Mesenchymal stem cell (in vitro differentiated cells and primary cell): ENCODE measurements around the gene KAT8.
A peak's percentile ranks its signal among the peaks of the same experiment; 100 is the strongest.

Experiments
- DNase-seq: peaks from one replicate; pipeline ENCODE4 v3.0.0-alpha.2; 2013
- H2AFZ ChIP-seq: one replicate; pipeline ENCODE4 v1.6.1; 2013; ENCODE audit warnings: low read depth, mild to moderate bottlenecking, control low read depth, inconsistent platforms, low read length, moderate library complexity
- H2AK5ac ChIP-seq: 2 replicates; pipeline ENCODE4 v1.6.1; 2013; ENCODE audit warnings: low read length, moderate library complexity, mild to moderate bottlenecking, inconsistent platforms; ENCODE audit not compliant: severe bottlenecking
- H2BK120ac ChIP-seq: one replicate; pipeline ENCODE4 v1.6.1; 2013; ENCODE audit warnings: low read depth, mild to moderate bottlenecking, inconsistent platforms, low read length, moderate library complexity
- H2BK12ac ChIP-seq, 2 experiments: one replicate each; pipeline ENCODE4 v1.6.1; 2013; ENCODE audit warnings: inconsistent platforms in 2 of 2, low read length in 2 of 2, mild to moderate bottlenecking in 2 of 2, moderate library complexity in 2 of 2, control low read depth in 1 of 2
- H2BK15ac ChIP-seq: one replicate; pipeline ENCODE4 v1.6.1; 2013; ENCODE audit warnings: mild to moderate bottlenecking, low read depth, inconsistent platforms; ENCODE audit not compliant: poor library complexity, severe bottlenecking
- H2BK5ac ChIP-seq: 2 replicates; pipeline ENCODE4 v1.6.1; 2013; ENCODE audit warnings: low read depth, mild to moderate bottlenecking, low read length, control low read depth, inconsistent platforms; ENCODE audit not compliant: poor library complexity, severe bottlenecking
- H3K14ac ChIP-seq, 2 experiments: one replicate each; pipeline ENCODE4 v1.6.1; 2013; ENCODE audit warnings: inconsistent platforms in 2 of 2, low read length in 2 of 2, control low read depth in 1 of 2, mild to moderate bottlenecking in 1 of 2, moderate library complexity in 1 of 2
- H3K18ac ChIP-seq, 2 experiments: one replicate each; pipeline ENCODE4 v1.6.1; 2013; ENCODE audit warnings: inconsistent platforms in 2 of 2, low read length in 2 of 2, control low read depth in 1 of 2, low read depth in 1 of 2, mild to moderate bottlenecking in 1 of 2
- H3K23ac ChIP-seq, 2 experiments: one replicate each; pipeline ENCODE4 v1.6.1; 2013; ENCODE audit warnings: inconsistent platforms in 2 of 2, low read length in 2 of 2, mild to moderate bottlenecking in 2 of 2, moderate library complexity in 2 of 2, control low read depth in 1 of 2
- H3K27ac ChIP-seq: 2 replicates; pipeline ENCODE4 v1.5.1; 2013; ENCODE audit warnings: mild to moderate bottlenecking, moderate library complexity, low read length, control low read depth, inconsistent platforms; ENCODE audit not compliant: poor library complexity, severe bottlenecking
- H3K27me3 ChIP-seq, 2 experiments: 2 replicates each; pipeline versions ENCODE4 v1.6.1 to v1.7.0; 2013; ENCODE audit warnings: low read length in 2 of 2, mild to moderate bottlenecking in 2 of 2, moderate library complexity in 2 of 2, control low read depth in 1 of 2, inconsistent platforms in 1 of 2; ENCODE audit not compliant: control insufficient read depth in 1 of 2, insufficient read depth in 1 of 2
- H3K36me3 ChIP-seq, 2 experiments: 2 replicates each; pipeline versions ENCODE4 v1.6.1 to v1.7.0; 2013; ENCODE audit warnings: low read length in 2 of 2, control low read depth in 1 of 2, inconsistent platforms in 1 of 2, low read depth in 1 of 2, mild to moderate bottlenecking in 1 of 2; ENCODE audit not compliant: insufficient read depth in 2 of 2, control insufficient read depth in 1 of 2
- H3K4ac ChIP-seq, 2 experiments: one replicate each; pipeline ENCODE4 v1.6.1; 2013; ENCODE audit warnings: inconsistent platforms in 2 of 2, low read length in 2 of 2, mild to moderate bottlenecking in 2 of 2, moderate library complexity in 2 of 2, control low read depth in 1 of 2, low read depth in 1 of 2
- H3K4me1 ChIP-seq: 2 replicates; pipeline ENCODE4 v1.6.1; 2013; ENCODE audit warnings: low read depth, low read length, control low read depth; ENCODE audit not compliant: control insufficient read depth, insufficient read depth
- H3K4me2 ChIP-seq: 2 replicates; pipeline ENCODE4 v1.6.1; 2013; ENCODE audit warnings: low read length, mild to moderate bottlenecking, inconsistent platforms; ENCODE audit not compliant: poor library complexity, severe bottlenecking
- H3K4me3 ChIP-seq, 2 experiments: 2 replicates each; pipeline versions ENCODE4 v1.5.1 to v1.7.0; 2013; ENCODE audit warnings: low read length in 2 of 2, mild to moderate bottlenecking in 2 of 2, control low read depth in 1 of 2, low read depth in 1 of 2; ENCODE audit not compliant: insufficient read depth in 1 of 2
- H3K79me1 ChIP-seq: replicated peaks from 2 replicates; pipeline ENCODE4 v1.6.1; 2013; ENCODE audit warnings: mild to moderate bottlenecking, control low read depth, low read length, inconsistent platforms; ENCODE audit not compliant: poor library complexity, severe bottlenecking
- H3K9ac ChIP-seq: 2 replicates; pipeline ENCODE4 v1.7.0; 2013; ENCODE audit warnings: mild to moderate bottlenecking, low read length, moderate library complexity
- H3K9me3 ChIP-seq: 2 replicates; pipeline ENCODE4 v1.7.0; 2013; ENCODE audit warnings: mild to moderate bottlenecking, low read length; ENCODE audit not compliant: control insufficient read depth
- H4K8ac ChIP-seq: one replicate; pipeline ENCODE4 v1.6.1; 2013; ENCODE audit warnings: inconsistent platforms, mild to moderate bottlenecking, low read length, moderate library complexity
- H4K91ac ChIP-seq: one replicate; pipeline ENCODE4 v1.6.1; 2013; ENCODE audit warnings: mild to moderate bottlenecking, low read length, inconsistent platforms
- WGBS: methylation state at CpG from one replicate; pipeline ENCODE4 v1.1.7; 2013; ENCODE audit warnings: mixed read lengths; 5-methylcytosine and 5-hydroxymethylcytosine counted together

The KAT8 gene

DNA sequence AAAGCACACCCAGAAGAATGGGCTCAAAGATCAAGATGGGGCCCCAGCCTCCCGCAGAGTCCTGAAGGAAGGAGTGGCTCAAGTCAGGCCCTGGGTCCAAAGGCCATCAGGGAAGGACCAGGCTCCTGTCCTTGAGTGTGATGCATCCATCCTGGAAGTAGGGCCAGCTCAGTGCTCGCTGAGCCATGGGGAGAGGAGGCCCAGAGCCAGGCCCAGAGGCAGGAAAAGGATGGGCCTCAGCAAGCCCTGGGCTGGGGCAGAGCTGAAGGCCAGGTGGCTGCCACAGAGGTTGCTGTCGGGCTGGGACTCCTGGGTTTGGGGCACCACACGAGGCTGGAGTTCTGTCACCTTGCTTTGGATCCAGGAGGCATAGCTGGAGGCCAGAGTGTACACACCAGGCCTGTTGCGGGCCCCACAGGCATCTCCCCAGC is 14.4 kb downstream of the KAT8 start:
- Histone ChIP-seq H2BK12ac (no peak overlapping the region), H3K4ac (no peak overlapping the region), H3K4me2 (no peak overlapping the region), H2AFZ (no peak overlapping the region), H4K91ac (no peak overlapping the region), H3K9me3 (no peaks in the 10 kb centered on the region), H2AK5ac (no peak overlapping the region), H4K8ac (no peak overlapping the region), H3K18ac (no peak overlapping the region), H2BK120ac (no peak overlapping the region), H3K36me3 (peaks cover 32 to 60% of the 10 kb centered on the region in 2 experiments), H3K79me1 (no peaks in the 10 kb centered on the region), H3K4me3 (no peak overlapping the region), H3K4me1 (peaks cover 4% of the 10 kb centered on the region), H3K23ac (no peak overlapping the region), H2BK5ac (no peak overlapping the region), H3K14ac (no peak overlapping the region), H3K27ac (no peak overlapping the region), H3K27me3 (peaks cover 8 to 13% of the 10 kb centered on the region in 2 experiments), H2BK15ac (no peak overlapping the region), H3K9ac (no peak overlapping the region)
- DNase-seq: no peak
- WGBS: 94% methylated on average over 5 of the region's 5 CpGs

GRCh38 chr16:31132303-31132979 is 15.0 kb downstream of the KAT8 start:
- H3K27ac ChIP-seq: no peak overlapping the region
- H3K4me3 ChIP-seq: no peak overlapping the region
- peaks cover 4% of the 10 kb centered on the region for H3K4me1 ChIP-seq
- no peak overlapping the region for H2BK12ac ChIP-seq
- H4K91ac ChIP-seq: no peak overlapping the region
- H3K4ac ChIP-seq: no peak overlapping the region
- no peak overlapping the region for H3K23ac ChIP-seq
- H4K8ac ChIP-seq: no peak overlapping the region
- no peak overlapping the region for H2BK15ac ChIP-seq
- H2AFZ ChIP-seq: no peak overlapping the region
- H3K9me3 ChIP-seq: no peaks in the 10 kb centered on the region
- no peak overlapping the region for H2AK5ac ChIP-seq
- H3K36me3 ChIP-seq: peaks cover 26 to 54% of the 10 kb centered on the region in 2 experiments
- H2BK120ac ChIP-seq: no peak overlapping the region
- peaks cover 8 to 13% of the 10 kb centered on the region in 2 experiments for H3K27me3 ChIP-seq
- no peaks in the 10 kb centered on the region for H3K79me1 ChIP-seq
- H2BK5ac ChIP-seq: no peak overlapping the region
- no peak for DNase-seq
- no peak overlapping the region for H3K4me2 ChIP-seq
- no peak overlapping the region for H3K18ac ChIP-seq
- H3K9ac ChIP-seq: no peak overlapping the region
- 90% methylated on average over 19 of the region's 20 CpGs for WGBS
- H3K14ac ChIP-seq: no peak overlapping the region

- Histone ChIP-seq H3K4me1 (peaks cover 4% of the 10 kb centered on the region), H3K9me3 (no peaks in the 10 kb centered on the region), H2AK5ac (no peak overlapping the region), H3K18ac (no peak overlapping the region), H2BK15ac (no peak overlapping the region), H3K79me1 (no peaks in the 10 kb centered on the region), H3K4me2 (no peak overlapping the region), H3K23ac (no peak overlapping the region), H3K4me3 (no peak overlapping the region), H3K27ac (no peak overlapping the region), H4K8ac (peak overlapping the region; percentile 52), H3K4ac (no peak overlapping the region), H3K9ac (no peak overlapping the region), H4K91ac (no peak overlapping the region), H3K36me3 (peaks cover 20 to 48% of the 10 kb centered on the region in 2 experiments), H2AFZ (no peak overlapping the region), H3K14ac (no peak overlapping the region), H3K27me3 (peaks cover 8 to 13% of the 10 kb centered on the region in 2 experiments), H2BK120ac (no peak overlapping the region), H2BK5ac (no peak overlapping the region), H2BK12ac (no peak overlapping the region)
- DNase-seq: no peak
- WGBS: 80% methylated on average over 6 of the region's 6 CpGs
Measured at GRCh38 chr16:31133046-31133501, 15.6 kb downstream of the KAT8 start.

GRCh38 chr16:31134091-31134571 is 16.7 kb downstream of the KAT8 start:
- Histone ChIP-seq H3K14ac (no peak overlapping the region), H3K4me3 (peak overlapping the region in 1 of 2 experiments; percentile 3), H3K27ac (no peak overlapping the region), H2BK15ac (no peak overlapping the region), H3K9me3 (no peaks in the 10 kb centered on the region), H2BK12ac (no peak overlapping the region), H3K4me2 (no peak overlapping the region), H3K4ac (no peak overlapping the region), H3K79me1 (no peaks in the 10 kb centered on the region), H2BK120ac (no peak overlapping the region), H4K8ac (no peak overlapping the region), H4K91ac (no peak overlapping the region), H3K23ac (no peak overlapping the region), H3K18ac (no peak overlapping the region), H3K36me3 (peaks cover 10 to 44% of the 10 kb centered on the region in 2 experiments), H3K27me3 (peaks cover 8 to 13% of the 10 kb centered on the region in 2 experiments), H2AK5ac (no peak overlapping the region), H3K4me1 (peaks cover 13% of the 10 kb centered on the region), H2AFZ (no peak overlapping the region), H2BK5ac (no peak overlapping the region), H3K9ac (no peak overlapping the region)
- WGBS: 75% methylated on average over 3 of the region's 5 CpGs
- peak; percentile 12 for DNase-seq
